Lung (tissue), 12 donors: ENCODE measurements around the gene ST6GALNAC3. TPM values are rescaled to one million over a fixed set of nuclear protein-coding genes. Genes with fewer than 3 reads are reported as not detected.

Experiments
- ATAC-seq: fragments of 200-7000 bp; cut with Tn5 transposase; one replicate; pipeline ENCODE4 v1.9.1; 2020; ENCODE audit warnings: moderate number of reproducible peaks; ENCODE audit not compliant: insufficient read depth, low FRiP score
- DNase-seq, 3 donors: peaks; one replicate each; pipeline ENCODE4 v3.0.0-alpha.2; 2013 to 2017
- H3K27ac ChIP-seq, 2 donors: one replicate each; pipeline ENCODE4 v1.5.1; 2013; ENCODE audit warnings: mild to moderate bottlenecking in 2 of 2, moderate library complexity in 2 of 2, control low read depth in 1 of 2, inconsistent platforms in 1 of 2, low read depth in 1 of 2, low read length in 1 of 2
- H3K27me3 ChIP-seq, 3 donors: one replicate each; pipeline ENCODE4 v1.5.1; 2013; ENCODE audit warnings: low read length in 2 of 3; ENCODE audit not compliant: control insufficient read depth in 3 of 3, insufficient read depth in 3 of 3
- H3K36me3 ChIP-seq, 4 donors: one replicate each; pipeline ENCODE4 v1.5.1; 2013; ENCODE audit warnings: low read length in 4 of 4, mild to moderate bottlenecking in 1 of 4, moderate library complexity in 1 of 4; ENCODE audit not compliant: control insufficient read depth in 4 of 4, insufficient read depth in 4 of 4
- H3K4me1 ChIP-seq, 5 donors: one replicate each; pipeline ENCODE4 v1.5.1; 2013; ENCODE audit warnings: low read length in 5 of 5, mild to moderate bottlenecking in 2 of 5, moderate library complexity in 1 of 5; ENCODE audit not compliant: control insufficient read depth in 5 of 5, insufficient read depth in 5 of 5
- H3K4me3 ChIP-seq: one replicate; pipeline ENCODE4 v1.5.1; 2013; ENCODE audit warnings: mild to moderate bottlenecking, control low read depth, moderate library complexity
- H3K9ac ChIP-seq, 2 donors: one replicate each; pipeline ENCODE4 v1.5.1; 2013; ENCODE audit warnings: low read length in 2 of 2, control low read depth in 1 of 2; ENCODE audit not compliant: insufficient read depth in 1 of 2
- H3K9me3 ChIP-seq, 4 donors: one replicate each; pipeline ENCODE4 v1.5.1; 2013; ENCODE audit warnings: low read length in 3 of 4, mild to moderate bottlenecking in 1 of 4, moderate library complexity in 1 of 4; ENCODE audit not compliant: control insufficient read depth in 4 of 4, insufficient read depth in 3 of 4
- WGBS, 2 donors: extraction: QIAGEN DNeasy Blood & Tissue Kit; methylation state at CpG; one replicate each; pipeline ENCODE4 v1.1.7; 2013; 5-methylcytosine and 5-hydroxymethylcytosine counted together
- polyA plus RNA-seq, 2 donors: library from polyadenylated mRNA; stranded (reverse); fragments of 200-250 nt; gene quantifications; one replicate each; pipeline ENCODE4 v1.2.1, GENCODE V29; 2013
- total RNA-seq, 2 donors: library from RNA; depleted of rRNA in 1 of 2; stranded (reverse); fragments of >200 nt in 1 of 2; gene quantifications; one replicate each; pipeline ENCODE4 v1.2.1, GENCODE V29; 2014 to 2021
- TF ChIP-seq, protein P1 (sequence below): IDR thresholded peaks from 2 replicates; pipeline ENCODE4 v1.5.1; 2012; ENCODE audit warnings: mild to moderate bottlenecking; ENCODE audit errors: control extremely low read depth, extremely low read depth
- donor health status: control.
- donor health status: control.
- donor health status: Bipolar disorder and iron deficiency.
- donor health status: healthy.
- donor health status: DM: yes; HTN: yes; CAD: no.

ST6GALNAC3 gene
- total and polyA plus RNA-seq, 4 donors: 2.7 to 17.9 (median 12.2) TPM

DNA sequence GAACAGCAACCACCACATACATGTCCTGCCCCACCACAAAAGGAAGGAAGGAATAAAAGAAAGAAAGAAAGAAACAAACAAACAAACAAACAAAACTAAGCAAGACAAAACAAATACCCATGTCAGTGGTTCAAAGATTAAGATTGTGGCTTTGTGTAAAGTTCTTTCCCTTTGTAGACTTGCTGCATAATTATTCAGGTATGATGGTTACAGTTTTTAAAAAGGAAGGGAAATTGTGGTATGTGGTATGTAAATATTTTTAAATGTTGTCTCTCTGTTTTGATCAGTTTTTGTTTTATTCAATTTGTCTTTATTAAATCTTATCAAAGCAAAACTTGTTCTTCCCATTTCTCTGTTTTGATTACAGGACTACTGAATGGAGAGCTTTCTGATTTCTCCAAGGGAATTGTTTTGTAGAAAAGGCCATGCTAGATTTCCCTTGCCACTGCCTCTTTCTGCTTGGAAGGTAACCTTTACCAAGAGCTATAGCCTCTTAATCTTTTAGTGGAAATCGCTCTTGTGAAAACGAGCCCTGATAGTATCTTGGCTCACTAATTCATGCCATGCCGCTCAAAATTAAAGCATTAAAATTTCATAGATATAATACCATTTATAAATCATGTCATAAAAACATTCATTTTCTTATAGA lies 502.5 kb downstream of the ST6GALNAC3 start:
- 90 to 96% methylated on average over 3 of the region's 3 CpGs for WGBS, 2 donors
- no peaks in the 10 kb centered on the region for H3K9me3 ChIP-seq
- H3K36me3 ChIP-seq: no peaks in the 10 kb centered on the region
- H3K9ac ChIP-seq: no peak overlapping the region
- H3K27ac ChIP-seq: no peak overlapping the region
- no peak overlapping the region for H3K4me3 ChIP-seq
- H3K27me3 ChIP-seq: no peaks in the 10 kb centered on the region
- TF ChIP-seq, protein P1, sequence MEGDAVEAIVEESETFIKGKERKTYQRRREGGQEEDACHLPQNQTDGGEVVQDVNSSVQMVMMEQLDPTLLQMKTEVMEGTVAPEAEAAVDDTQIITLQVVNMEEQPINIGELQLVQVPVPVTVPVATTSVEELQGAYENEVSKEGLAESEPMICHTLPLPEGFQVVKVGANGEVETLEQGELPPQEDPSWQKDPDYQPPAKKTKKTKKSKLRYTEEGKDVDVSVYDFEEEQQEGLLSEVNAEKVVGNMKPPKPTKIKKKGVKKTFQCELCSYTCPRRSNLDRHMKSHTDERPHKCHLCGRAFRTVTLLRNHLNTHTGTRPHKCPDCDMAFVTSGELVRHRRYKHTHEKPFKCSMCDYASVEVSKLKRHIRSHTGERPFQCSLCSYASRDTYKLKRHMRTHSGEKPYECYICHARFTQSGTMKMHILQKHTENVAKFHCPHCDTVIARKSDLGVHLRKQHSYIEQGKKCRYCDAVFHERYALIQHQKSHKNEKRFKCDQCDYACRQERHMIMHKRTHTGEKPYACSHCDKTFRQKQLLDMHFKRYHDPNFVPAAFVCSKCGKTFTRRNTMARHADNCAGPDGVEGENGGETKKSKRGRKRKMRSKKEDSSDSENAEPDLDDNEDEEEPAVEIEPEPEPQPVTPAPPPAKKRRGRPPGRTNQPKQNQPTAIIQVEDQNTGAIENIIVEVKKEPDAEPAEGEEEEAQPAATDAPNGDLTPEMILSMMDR: no peak
- no peak for ATAC-seq
- no peak for DNase-seq
- H3K4me1 ChIP-seq: no peaks in the 10 kb centered on the region

DNA sequence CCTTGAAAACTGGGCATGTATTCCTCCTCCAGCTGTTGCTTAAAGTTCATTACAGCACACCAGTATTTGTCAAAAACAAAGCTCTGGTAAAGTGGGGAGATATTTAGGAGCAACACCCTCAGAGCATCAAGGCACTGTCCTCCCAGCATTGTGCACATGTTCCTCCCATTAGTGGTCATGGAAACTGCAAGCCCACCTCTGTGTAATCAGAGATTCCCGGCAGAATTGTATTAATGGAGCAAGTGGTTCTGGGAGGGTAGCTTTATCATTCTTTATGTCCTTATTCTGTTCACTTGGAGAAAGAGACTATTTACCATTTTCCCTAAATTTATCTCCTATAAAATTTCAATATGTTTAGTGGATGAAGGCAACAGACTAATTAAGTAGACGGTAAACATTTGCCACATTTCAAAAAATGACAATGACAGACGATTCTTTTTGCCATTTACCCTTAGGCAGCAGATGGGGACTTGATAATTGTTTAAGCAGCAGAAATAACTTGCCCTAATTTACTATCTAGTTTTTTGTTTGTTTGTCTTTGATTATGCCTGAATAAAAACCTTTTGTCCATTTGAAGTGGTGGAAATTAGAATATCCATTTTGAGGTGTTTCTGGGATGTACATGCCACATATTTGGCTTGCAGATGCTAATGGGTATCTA lies 503.1 kb downstream of the ST6GALNAC3 start:
- TF ChIP-seq, protein P1: no peak
- Histone ChIP-seq H3K27ac (no peak overlapping the region), H3K27me3 (no peaks in the 10 kb centered on the region), H3K36me3 (no peaks in the 10 kb centered on the region), H3K9me3 (no peaks in the 10 kb centered on the region), H3K4me1 (no peaks in the 10 kb centered on the region), H3K4me3 (no peak overlapping the region), H3K9ac (no peak overlapping the region)
- DNase-seq: no peak
- 88 to 92% methylated on average over 3 of the region's 3 CpGs for WGBS, 2 donors
- ATAC-seq: no peak

DNA sequence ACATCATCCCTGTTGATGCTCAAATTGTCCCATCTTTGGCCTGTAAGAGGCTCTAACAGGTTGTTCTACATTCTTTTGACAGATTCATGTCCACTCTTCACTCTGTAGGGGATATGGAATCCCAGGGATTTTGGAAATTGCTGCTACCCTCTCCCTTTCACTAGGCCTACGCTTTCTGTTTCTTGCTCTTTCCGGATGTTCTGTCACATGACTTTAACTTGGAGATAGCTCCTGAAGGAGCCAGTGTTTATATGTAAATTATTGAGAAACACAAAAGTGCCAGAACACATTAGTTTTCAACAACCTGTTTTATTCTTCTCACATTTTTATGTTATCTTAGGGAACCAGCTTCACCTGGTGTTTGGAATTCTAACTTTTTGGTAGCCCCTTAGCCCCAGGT lies 505.7 kb downstream of the ST6GALNAC3 start:
- Histone ChIP-seq H3K36me3 (no peaks in the 10 kb centered on the region), H3K27me3 (no peaks in the 10 kb centered on the region), H3K9ac (no peak overlapping the region), H3K27ac (no peak overlapping the region), H3K4me3 (no peak overlapping the region), H3K4me1 (no peaks in the 10 kb centered on the region), H3K9me3 (no peaks in the 10 kb centered on the region)
- TF ChIP-seq, protein P1: no peak
- ATAC-seq: no peak
- 94 to 96% methylated on average over 2 of the region's 2 CpGs for WGBS, 2 donors
- no peak for DNase-seq
